Dermis blood vessel endothelial cell (primary cell): ENCODE data around the gene SDC4. TPM values are rescaled to one million over a fixed set of nuclear protein-coding genes. Genes with fewer than 3 reads are reported as not detected.
A peak's percentile ranks its signal among the peaks of the same experiment; 100 is the strongest.

Experiments
- DNase-seq: peaks from one replicate; pipeline ENCODE4 v3.0.0; 2010
- total RNA-seq: library from RNA; depleted of rRNA; stranded (reverse); fragments of >200 nt; gene quantifications from 2 replicates; pipeline ENCODE4 v1.2.3, GENCODE V29; 2014

Gene SDC4
- total RNA-seq, 1 donor from 2014 or later, result 79.3 TPM

- DNase-seq, result no peak
Measured at GRCh38 chr20:45317826-45318225, 30.4 kb downstream of the SDC4 start.

GRCh38 chr20:45316150-45317080 lies 31.8 kb downstream of the SDC4 start:
- DNase-seq, result no peak

GRCh38 chr20:45315672-45316071 lies 32.6 kb downstream of the SDC4 start:
- no peak for DNase-seq

GRCh38 chr20:45313943-45314342 lies 34.3 kb downstream of the SDC4 start:
- no peak for DNase-seq

- DNase-seq, result no peak
Measured at GRCh38 chr20:45313065-45313695, 35.0 kb downstream of the SDC4 start.

GRCh38 chr20:45312241-45312640 lies 36.0 kb downstream of the SDC4 start:
- DNase-seq, result no peak

- peak; percentile 75 for DNase-seq
Measured at GRCh38 chr20:45311589-45312211, 36.5 kb downstream of the SDC4 start.

GRCh38 chr20:45309075-45309474 lies 39.1 kb downstream of the SDC4 start:
- DNase-seq, result no peak

GRCh38 chr20:45308117-45308778 lies 40.0 kb downstream of the SDC4 start, which contains the start of gene MATN4:
Gene MATN4, minus strand, starts transcription at chr20:45308299. Its CDS starts 2,717 bp downstream, at chr20:45305582.
- no peak for DNase-seq

- DNase-seq, result no peak
Measured at GRCh38 chr20:45307076-45307640, 41.1 kb downstream of the SDC4 start.

GRCh38 chr20:45306431-45306982 lies 41.7 kb downstream of the SDC4 start, which contains the start of gene RBPJL:
Gene RBPJL, plus strand, starts transcription at chr20:45306840. Its CDS starts 83 bp downstream, at chr20:45306923.
- peak; percentile 43 for DNase-seq

GRCh38 chr20:45305262-45305661 lies 43.0 kb downstream of the SDC4 start:
- DNase-seq, result no peak

- no peak for DNase-seq
Measured at GRCh38 chr20:45304464-45304999, 43.7 kb downstream of the SDC4 start.

GRCh38 chr20:45303586-45304463 lies 44.4 kb downstream of the SDC4 start:
- DNase-seq, result no peak

- DNase-seq, result no peak
Measured at GRCh38 chr20:45301824-45302271, 46.4 kb downstream of the SDC4 start.

- peak; percentile 51 for DNase-seq
Measured at GRCh38 chr20:45300961-45301360, 47.3 kb downstream of the SDC4 start.

- DNase-seq, result no peak
Measured at GRCh38 chr20:45299786-45300185, 48.4 kb downstream of the SDC4 start.

- DNase-seq, result no peak
Measured at GRCh38 chr20:45297786-45298497, 50.3 kb downstream of the SDC4 start.

GRCh38 chr20:45294659-45295058 lies 53.6 kb downstream of the SDC4 start:
- no peak for DNase-seq

- no peak for DNase-seq
Measured at GRCh38 chr20:45294003-45294368, 54.2 kb downstream of the SDC4 start.
